Upper lobe of left lung (tissue), 6 donors: ENCODE data around the gene RGS17. TPM values are rescaled to one million over a fixed set of nuclear protein-coding genes. Genes with fewer than 3 reads are reported as not detected.

Experiments
- ATAC-seq, 2 donors: fragments of 200-7000 bp; cut with Tn5 transposase; one replicate each; pipeline ENCODE4 v1.9.1; 2022; ENCODE audit warnings: mild to moderate bottlenecking in 2 of 2, moderate library complexity in 2 of 2; ENCODE audit not compliant: low FRiP score in 2 of 2
- DNase-seq, 2 donors: peaks; one replicate each; pipeline ENCODE4 v3.0.0-alpha.2; 2019 to 2020
- H3K27ac ChIP-seq, 4 donors: fragments of 200-600 bp; sonication (generic); one replicate each; pipeline ENCODE4 v1.5.1; 2016 to 2019
- H3K27me3 ChIP-seq, 4 donors: fragments of 200-600 bp; sonication (generic); one replicate each; pipeline ENCODE4 v1.5.1; 2017 to 2019
- H3K36me3 ChIP-seq, 4 donors: fragments of 200-600 bp; sonication (generic); one replicate each; pipeline ENCODE4 v1.5.1; 2016 to 2019
- H3K4me1 ChIP-seq, 4 donors: fragments of 200-600 bp; sonication (generic); one replicate each; pipeline ENCODE4 v1.5.1; 2018 to 2019
- H3K4me3 ChIP-seq, 4 donors: fragments of 200-600 bp; sonication (generic); one replicate each; pipeline ENCODE4 v1.5.1; 2017 to 2019; ENCODE audit warnings: mild to moderate bottlenecking in 2 of 4, moderate library complexity in 1 of 4
- H3K9me3 ChIP-seq, 4 donors: fragments of 200-600 bp; sonication (generic); one replicate each; pipeline ENCODE4 v1.5.1; 2018 to 2019
- EP300 ChIP-seq, 4 donors: sonication (generic); formaldehyde crosslinking; IDR thresholded peaks; one replicate each; pipeline ENCODE4 v1.5.1; 2017; ENCODE audit warnings: antibody characterized with exemption in 4 of 4, control low read depth in 2 of 4
- POLR2A ChIP-seq, 4 donors: fragments of 450-650 bp; IDR thresholded peaks; one replicate each; pipeline ENCODE4 v1.5.1; 2016 to 2017; ENCODE audit warnings: antibody characterized with exemption in 4 of 4, mild to moderate bottlenecking in 2 of 4
- POLR2AphosphoS5 ChIP-seq, 2 donors: sonication (generic); formaldehyde crosslinking; IDR thresholded peaks; one replicate each; pipeline ENCODE4 v1.5.1; 2017; ENCODE audit warnings: antibody characterized with exemption in 2 of 2
- WGBS, 2 donors: methylation state at CpG; one replicate each; pipeline ENCODE4 v1.1.5; 2017 to 2018; 5-methylcytosine and 5-hydroxymethylcytosine counted together
- total RNA-seq, 6 donors: library from RNA; depleted of rRNA in 4 of 6; stranded (reverse); fragments of >200 nt in 4 of 6; gene quantifications; one replicate each; pipeline versions ENCODE4 v1.1.0 to v1.2.1, GENCODE V29; 2016 to 2021
- TF ChIP-seq, protein P1 (sequence below), 6 experiments: fragments of 450-650 bp in 4 of 6; fragments of 200-600 bp in 2 of 6; sonication (generic) in 2 of 6; IDR thresholded peaks; one replicate each; pipeline ENCODE4 v1.5.1; 2016 to 2019; ENCODE audit warnings: antibody characterized with exemption in 6 of 6
- donor health status: DM: no; HTN: no; CAD: no; lungs with moderate emphysema.
- donor health status: DM: no; HTN: yes; CAD: no; lungs with severe emphysema.

The RGS17 gene
- total RNA-seq, 6 donors from 2014 or later: 0.15 to 0.49 (median 0.28) TPM; not detected in 2

DNA sequence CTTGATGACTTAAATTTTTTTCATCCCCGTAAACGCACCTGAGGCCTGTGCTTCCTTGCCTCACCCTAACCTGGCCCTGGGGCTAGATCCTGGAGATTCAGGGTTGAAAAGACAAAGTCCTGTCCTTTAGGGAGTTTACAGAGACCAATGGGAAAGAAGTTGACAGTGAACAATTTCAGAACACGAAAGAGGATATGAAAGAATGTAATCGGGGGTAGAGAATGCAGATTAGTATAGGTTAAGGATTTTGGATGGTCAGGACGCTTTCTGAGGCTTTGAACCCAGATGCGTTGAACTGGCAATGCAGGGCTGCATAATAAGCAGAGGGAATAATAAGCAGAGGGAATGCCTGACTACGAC is 146.6 kb downstream of the RGS17 start:
- Histone ChIP-seq H3K4me1 (peaks cover 16 to 24% (median 22%) of the 10 kb centered on the region in 4 donors), H3K27me3 (no peaks in the 10 kb centered on the region), H3K9me3 (no peaks in the 10 kb centered on the region), H3K4me3 (peak overlapping the region in 3 of 4 donors; percentile 67 to 88 (median 71)), H3K27ac (peak overlapping the region; percentile 85 to 92 (median 88)), H3K36me3 (peaks cover 0 to 7% (median 0%) of the 10 kb centered on the region in 4 donors)
- TF ChIP-seq EP300 (IDR thresholded peaks at IDR 0.05) (no peak), POLR2A (IDR thresholded peaks at IDR 0.05) (no peak), POLR2AphosphoS5 (IDR thresholded peaks at IDR 0.05) (no peak)
- TF ChIP-seq, protein P1, sequence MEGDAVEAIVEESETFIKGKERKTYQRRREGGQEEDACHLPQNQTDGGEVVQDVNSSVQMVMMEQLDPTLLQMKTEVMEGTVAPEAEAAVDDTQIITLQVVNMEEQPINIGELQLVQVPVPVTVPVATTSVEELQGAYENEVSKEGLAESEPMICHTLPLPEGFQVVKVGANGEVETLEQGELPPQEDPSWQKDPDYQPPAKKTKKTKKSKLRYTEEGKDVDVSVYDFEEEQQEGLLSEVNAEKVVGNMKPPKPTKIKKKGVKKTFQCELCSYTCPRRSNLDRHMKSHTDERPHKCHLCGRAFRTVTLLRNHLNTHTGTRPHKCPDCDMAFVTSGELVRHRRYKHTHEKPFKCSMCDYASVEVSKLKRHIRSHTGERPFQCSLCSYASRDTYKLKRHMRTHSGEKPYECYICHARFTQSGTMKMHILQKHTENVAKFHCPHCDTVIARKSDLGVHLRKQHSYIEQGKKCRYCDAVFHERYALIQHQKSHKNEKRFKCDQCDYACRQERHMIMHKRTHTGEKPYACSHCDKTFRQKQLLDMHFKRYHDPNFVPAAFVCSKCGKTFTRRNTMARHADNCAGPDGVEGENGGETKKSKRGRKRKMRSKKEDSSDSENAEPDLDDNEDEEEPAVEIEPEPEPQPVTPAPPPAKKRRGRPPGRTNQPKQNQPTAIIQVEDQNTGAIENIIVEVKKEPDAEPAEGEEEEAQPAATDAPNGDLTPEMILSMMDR (IDR thresholded peaks at IDR 0.05): no peak
- no peak for DNase-seq
- ATAC-seq: no peak
- 11 to 19% methylated on average over 7 of the region's 7 CpGs for WGBS, 2 donors

DNA sequence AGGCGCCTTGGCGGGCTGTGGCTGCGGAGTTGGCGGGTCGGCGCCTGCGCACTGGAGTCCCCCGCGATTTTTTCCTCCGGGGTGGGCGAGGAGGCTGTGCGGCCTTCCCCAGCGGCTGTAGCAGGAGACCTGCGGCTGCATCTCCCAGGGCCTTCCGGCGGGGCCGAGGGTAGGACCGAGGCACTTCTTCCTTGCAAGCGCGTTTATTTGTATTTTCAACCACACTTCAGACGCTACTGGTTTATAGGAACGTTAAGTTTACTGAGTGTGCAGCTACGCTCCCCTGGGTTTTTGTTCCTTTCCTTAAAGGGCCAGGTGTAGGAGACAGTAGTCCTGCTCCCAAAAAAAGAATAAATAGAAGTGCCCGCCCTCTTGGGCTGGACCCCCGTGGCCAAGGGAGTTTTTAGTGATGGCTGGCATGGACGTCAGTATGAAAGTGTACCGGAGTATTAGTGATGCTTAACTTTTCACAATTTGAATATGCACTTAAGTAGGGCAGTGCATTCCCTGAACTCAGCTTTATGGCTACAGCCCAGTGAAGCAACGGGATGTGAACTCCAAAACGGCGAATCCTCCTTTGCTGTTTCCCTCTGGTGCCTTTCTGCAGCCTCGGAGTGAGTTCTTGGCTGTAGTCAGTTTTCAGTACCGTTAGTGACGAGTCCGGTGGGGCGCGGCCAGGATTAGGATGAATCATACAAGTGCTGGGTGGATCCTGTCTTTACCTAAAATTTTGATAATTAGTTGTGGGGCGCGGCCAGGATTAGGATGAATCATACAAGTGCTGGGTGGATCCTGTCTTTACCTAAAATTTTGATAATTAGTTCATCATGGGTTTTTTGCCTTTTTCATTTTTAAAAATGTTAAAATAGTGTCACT is 147.2 kb downstream of the RGS17 start:
- H3K27ac ChIP-seq: peak overlapping the region; percentile 85 to 92 (median 88)
- peak; percentile 92 to 98 for DNase-seq
- peaks cover 0 to 7% (median 0%) of the 10 kb centered on the region in 4 donors for H3K36me3 ChIP-seq
- WGBS, 2 donors: 0% methylated on average over 21 to 38 of the region's 38 CpGs
- no peaks in the 10 kb centered on the region for H3K27me3 ChIP-seq
- H3K4me1 ChIP-seq: peaks cover 16 to 24% (median 22%) of the 10 kb centered on the region in 4 donors
- TF ChIP-seq POLR2AphosphoS5 (IDR thresholded peaks at IDR 0.05) (peak in 1 of 2 donors; percentile 36), POLR2A (IDR thresholded peaks at IDR 0.05) (peak in 3 of 4 donors; percentile 12 to 64 (median 39)), EP300 (IDR thresholded peaks at IDR 0.05) (no peak)
- TF ChIP-seq, protein P1 (IDR thresholded peaks at IDR 0.05): no peak
- peak; percentile 47 to 80 for ATAC-seq
- peak overlapping the region; percentile 62 to 88 (median 69) for H3K4me3 ChIP-seq
- no peaks in the 10 kb centered on the region for H3K9me3 ChIP-seq

DNA sequence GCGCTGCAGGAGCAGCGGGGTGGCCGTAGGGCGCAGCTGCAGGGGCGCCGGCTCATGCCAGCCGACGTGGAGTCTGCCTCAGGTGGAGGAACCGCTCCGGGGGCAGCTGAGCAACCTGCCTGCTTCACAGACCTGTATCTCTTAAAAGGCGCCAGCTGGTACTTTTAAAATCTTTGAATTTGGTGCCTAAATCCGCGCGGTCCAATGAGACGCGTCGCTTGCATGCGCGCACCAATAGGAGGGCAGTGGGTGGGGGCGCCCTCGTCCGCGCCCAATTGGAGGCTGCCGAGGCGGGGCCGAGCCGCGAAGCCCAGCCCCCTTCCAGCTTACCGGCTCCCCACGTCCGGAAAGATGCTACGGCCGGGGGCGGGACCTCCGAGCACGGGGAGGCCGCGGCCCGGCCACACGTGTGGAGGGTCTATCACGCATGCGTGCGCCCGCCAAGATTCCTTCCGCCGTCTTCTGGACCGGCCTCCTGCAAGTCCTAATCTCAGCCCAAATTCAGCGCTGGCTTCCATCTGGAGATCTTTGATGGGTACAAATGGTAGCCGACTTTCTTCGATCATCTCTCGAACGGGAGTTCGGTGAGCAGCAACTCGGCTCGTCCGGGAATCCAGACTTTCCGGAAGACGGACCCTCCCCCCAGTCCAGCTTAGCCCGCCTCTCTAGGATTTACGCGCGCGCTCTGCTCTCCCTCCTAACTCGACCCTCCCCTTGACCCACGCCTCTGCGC is 148.0 kb downstream of the RGS17 start, which contains the start of gene FBXO5:
TSS of gene FBXO5 (minus strand) at position 138 of the 733 bp plus-strand sequence. CDS start at position 56, 82 bp downstream.
- Histone ChIP-seq H3K4me1 (peaks cover 16 to 24% (median 22%) of the 10 kb centered on the region in 4 donors), H3K9me3 (no peaks in the 10 kb centered on the region), H3K27me3 (no peaks in the 10 kb centered on the region), H3K4me3 (peak within 1 kb of the TSS; percentile 67 to 93 (median 80)), H3K27ac (peak within 1 kb of the TSS; percentile 85 to 92 (median 88)), H3K36me3 (peaks cover 0 to 7% (median 0%) of the 10 kb centered on the region in 4 donors)
- WGBS, 2 donors: 0 to 1% methylated on average over 30 to 40 of the region's 66 CpGs
- peak; percentile 58 to 68 for TF ChIP-seq POLR2AphosphoS5 (IDR thresholded peaks at IDR 0.05)
- TF ChIP-seq EP300 (IDR thresholded peaks at IDR 0.05): peak in 1 of 4 donors; percentile 21
- TF ChIP-seq, protein P1 (IDR thresholded peaks at IDR 0.05): no peak
- TF ChIP-seq POLR2A (IDR thresholded peaks at IDR 0.05): peak in 1 of 4 donors; percentile 42
- DNase-seq (peak; percentile 98 to 99), ATAC-seq (peak; percentile 97 to 100)

DNA sequence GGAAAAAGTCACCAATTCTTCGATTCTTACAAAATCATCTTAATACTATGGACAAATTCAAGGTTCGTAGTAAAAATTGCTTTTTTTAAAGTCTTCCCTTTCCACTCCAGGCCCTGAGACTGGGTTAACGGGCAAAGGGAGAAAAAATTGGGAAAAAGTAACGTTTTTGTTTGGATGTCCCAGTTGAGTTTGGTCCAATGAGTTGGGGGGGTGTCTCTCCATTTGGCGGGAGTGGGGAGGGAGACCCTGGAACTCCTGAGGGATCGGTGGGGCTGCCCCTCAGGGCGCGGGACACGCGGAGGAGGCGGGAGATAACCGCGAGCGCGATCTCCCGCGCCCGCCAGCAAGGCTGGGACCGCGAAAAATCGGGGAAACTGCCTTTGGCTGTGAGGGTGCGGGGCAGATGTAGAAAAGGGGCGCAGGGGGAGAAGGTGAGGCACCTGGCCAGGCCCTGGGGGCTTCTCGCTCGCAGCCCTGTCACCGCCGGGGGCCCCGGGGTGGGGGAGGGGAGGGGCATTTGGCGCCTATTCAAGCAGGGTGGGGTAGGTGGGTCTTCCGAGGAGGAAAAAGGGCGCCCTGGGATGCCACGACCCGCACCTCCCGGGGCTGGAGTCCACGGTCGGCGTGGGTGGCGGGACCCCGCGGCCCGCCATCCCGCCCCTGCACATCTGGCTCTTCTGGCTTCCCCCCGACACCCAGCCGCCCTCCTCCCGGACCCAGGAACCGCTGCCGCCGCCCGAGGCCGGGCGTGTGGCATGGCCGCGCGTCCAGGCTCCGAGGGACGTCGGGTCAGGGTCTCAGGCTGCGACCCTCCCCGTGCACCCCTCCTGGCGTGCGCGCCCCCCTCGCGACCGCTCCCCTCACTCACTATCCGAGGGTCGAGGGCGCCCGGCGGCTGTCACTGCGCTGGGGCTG is 148.8 kb downstream of the RGS17 start:
- ATAC-seq (no peak), DNase-seq (peak in 1 of 2 donors; percentile 89)
- Histone ChIP-seq H3K36me3 (peaks cover 0 to 7% (median 0%) of the 10 kb centered on the region in 4 donors), H3K27me3 (no peaks in the 10 kb centered on the region), H3K4me3 (peak overlapping the region; percentile 67 to 93 (median 80)), H3K9me3 (no peaks in the 10 kb centered on the region), H3K27ac (peak overlapping the region in 1 of 4 donors; percentile 92), H3K4me1 (peaks cover 16 to 24% (median 22%) of the 10 kb centered on the region in 4 donors)
- 8 to 28% methylated on average over 21 to 66 of the region's 71 CpGs for WGBS, 2 donors
- TF ChIP-seq EP300 (IDR thresholded peaks at IDR 0.05) (no peak), POLR2AphosphoS5 (IDR thresholded peaks at IDR 0.05) (no peak), POLR2A (IDR thresholded peaks at IDR 0.05) (no peak)
- TF ChIP-seq, protein P1 (IDR thresholded peaks at IDR 0.05): no peak
